Kidney (tissue), 14 donors: ENCODE data around the gene FAM50A. TPM values are rescaled to one million over a fixed set of nuclear protein-coding genes. Genes with fewer than 3 reads are reported as not detected.
A peak's percentile ranks its signal among the peaks of the same experiment; 100 is the strongest.

Experiments used
- DNase-seq, 5 donors: peaks; one replicate each; pipeline ENCODE4 v3.0.0-alpha.2; 2013 to 2020
- FAIRE-seq: peaks from 2 replicates; lab custom pipeline; 2012; peaks lifted over from hg19 to GRCh38; lab: Jason Lieb, UNC
- H3K27ac ChIP-seq, 2 donors: one replicate each; pipeline ENCODE4 v1.7.0; 2013; ENCODE audit warnings: low read depth in 2 of 2, low read length in 2 of 2, inconsistent platforms in 1 of 2
- H3K27me3 ChIP-seq: one replicate; pipeline ENCODE4 v1.7.1; 2013; ENCODE audit warnings: low read length, inconsistent platforms; ENCODE audit not compliant: control insufficient read depth, insufficient read depth
- H3K36me3 ChIP-seq, 3 donors: one replicate each; pipeline versions ENCODE4 v1.7.0 to v1.7.1; 2013; ENCODE audit warnings: low read length in 3 of 3, control low read depth in 1 of 3, inconsistent platforms in 1 of 3; ENCODE audit not compliant: insufficient read depth in 3 of 3, control insufficient read depth in 2 of 3
- H3K4me1 ChIP-seq, 3 donors: one replicate each; pipeline versions ENCODE4 v1.7.0 to v1.7.1; 2013; ENCODE audit warnings: low read length in 3 of 3, inconsistent platforms in 1 of 3, low read depth in 1 of 3; ENCODE audit not compliant: control insufficient read depth in 2 of 3, insufficient read depth in 2 of 3
- H3K4me3 ChIP-seq, 3 donors: one replicate each; pipeline versions ENCODE4 v1.7.0 to v1.8.1; 2013; ENCODE audit warnings: low read length in 3 of 3, control low read depth in 1 of 3, inconsistent platforms in 1 of 3
- H3K9ac ChIP-seq, 3 donors: one replicate each; pipeline versions ENCODE4 v1.7.0 to v1.7.1; 2013; ENCODE audit warnings: low read length in 3 of 3, control low read depth in 1 of 3, inconsistent platforms in 1 of 3
- H3K9me3 ChIP-seq, 3 donors: one replicate each; pipeline versions ENCODE4 v1.7.0 to v1.7.1; 2013; ENCODE audit warnings: low read length in 3 of 3, control low read depth in 1 of 3, inconsistent platforms in 1 of 3; ENCODE audit not compliant: control insufficient read depth in 2 of 3, insufficient read depth in 1 of 3
- CTCF ChIP-seq: IDR thresholded peaks from 3 replicates; pipeline ENCODE4 v1.5.1; 2012; ENCODE audit warnings: mild to moderate bottlenecking, moderate library complexity, borderline replicate concordance; ENCODE audit not compliant: insufficient read depth; ENCODE audit errors: extremely low read depth
- intact Hi-C: fragments of 100-400 bp; cut with DNase I; formaldehyde crosslinking; loops from one replicate; pipeline ENCODE4 v1.11.1; 2022
- polyA plus RNA-seq: library from polyadenylated mRNA; stranded (reverse); fragments of 350-450 nt; fragmentation: Illumina TruSeq; extraction: RNeasy Lipid Tissue Mini Kit (QIAGEN cat#74804); gene quantifications from one replicate; pipeline ENCODE4 v1.2.3, GENCODE V29; 2014; ENCODE audit warnings: low read depth, low replicate concordance; ENCODE audit not compliant: insufficient read depth
- total RNA-seq: library from RNA; stranded (reverse); fragmentation: NEBNext Ultra II Directional; extraction: Animal tissue kit (Norgen Biotek cat#: 25700); gene quantifications from one replicate; pipeline ENCODE4 v1.2.1, GENCODE V29; 2021
- donor health status: control.
- donor health status: control.
- donor health status: control.
- donor health status: control.
- donor health status: control.
- donor health status: DM: yes; HTN: yes; CAD: no.
- donor health status: Normal renal cell carcinoma (clear cell type).

Gene FAM50A
- total and polyA plus RNA-seq, 2 donors from 2014 or later, result 46.0 to 112 TPM

DNA sequence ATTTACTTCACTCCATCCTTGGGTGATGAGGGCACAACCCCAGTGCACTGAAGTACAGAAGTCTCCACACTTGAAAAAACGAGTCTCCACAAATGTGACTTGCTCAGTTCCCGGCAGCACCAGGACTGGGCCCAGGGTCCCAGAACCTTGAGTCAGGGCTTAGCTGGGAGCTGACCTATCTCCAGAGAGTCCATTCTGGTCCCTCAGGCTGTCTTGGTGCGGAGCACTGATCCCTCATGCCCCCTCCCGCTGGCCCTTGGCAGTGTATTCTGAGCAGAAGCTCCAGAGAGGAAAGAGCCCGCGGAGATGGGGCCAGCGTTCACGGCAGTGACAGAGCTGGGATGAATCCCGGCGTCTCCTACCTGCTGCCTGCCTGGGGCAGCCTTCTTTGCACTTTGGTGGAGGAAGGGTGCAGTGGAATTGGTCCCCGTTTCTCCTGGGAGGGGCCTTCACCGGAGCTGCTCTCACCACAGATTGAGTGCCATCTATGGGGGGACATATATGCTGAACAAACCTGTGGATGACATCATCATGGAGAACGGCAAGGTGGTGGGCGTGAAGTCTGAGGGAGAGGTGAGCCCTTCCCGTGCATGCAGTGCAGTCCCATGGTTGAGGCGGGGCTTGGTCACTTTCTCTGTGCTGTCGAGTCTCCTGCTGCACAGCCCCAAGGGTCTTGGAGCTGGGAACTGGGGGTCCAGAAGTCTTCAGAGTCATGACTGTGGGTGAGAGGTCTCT is 3.2 kb upstream of the FAM50A start:
- intact Hi-C loops, result no loop called here

GRCh38 chrX:154441564-154441963 is 2.4 kb upstream of the FAM50A start:
- TF ChIP-seq CTCF, result no peak
- no peak overlapping the region for H3K27ac ChIP-seq
- no peak overlapping the region for H3K4me3 ChIP-seq
- no peaks in the 10 kb centered on the region for H3K27me3 ChIP-seq
- peaks cover 0 to 20% (median 3%) of the 10 kb centered on the region in 3 donors for H3K4me1 ChIP-seq
- no peak for DNase-seq
- H3K36me3 ChIP-seq, result peaks cover 0 to 7% (median 3%) of the 10 kb centered on the region in 3 donors
- FAIRE-seq, result no peak
- intact Hi-C loops, result no loop called here
- no peaks in the 10 kb centered on the region for H3K9me3 ChIP-seq
- H3K9ac ChIP-seq, result no peak overlapping the region

More for the DNA sequence above, 3.2 kb upstream of the FAM50A start:
- Histone ChIP-seq H3K9me3 (no peaks in the 10 kb centered on the region), H3K9ac (no peak overlapping the region), H3K27me3 (no peaks in the 10 kb centered on the region), H3K4me3 (no peak overlapping the region), H3K4me1 (peaks cover 0 to 20% (median 3%) of the 10 kb centered on the region in 3 donors), H3K27ac (no peak overlapping the region), H3K36me3 (peaks cover 0 to 7% (median 3%) of the 10 kb centered on the region in 3 donors)
- no peak for TF ChIP-seq CTCF
- DNase-seq (peak in 1 of 5 donors; percentile 70), FAIRE-seq (no peak)

- Histone ChIP-seq H3K4me1 (peaks cover 0 to 20% (median 3%) of the 10 kb centered on the region in 3 donors), H3K4me3 (no peak overlapping the region), H3K27ac (no peak overlapping the region), H3K27me3 (no peaks in the 10 kb centered on the region), H3K9me3 (no peaks in the 10 kb centered on the region), H3K9ac (no peak overlapping the region), H3K36me3 (peaks cover 0 to 7% (median 3%) of the 10 kb centered on the region in 3 donors)
- no peak for FAIRE-seq
- peak in 1 of 5 donors; percentile 69 for DNase-seq
- no peak for TF ChIP-seq CTCF
- intact Hi-C loops, result no loop called here
Measured at GRCh38 chrX:154441984-154442707, 1.8 kb upstream of the FAM50A start.
